ENCODE results near the gene C11orf97. TPM values are rescaled to one million over a fixed set of nuclear protein-coding genes. Genes with fewer than 3 reads are reported as not detected.

The C11orf97 gene
- total and polyA plus RNA-seq, 8 donors: not detected

DNA sequence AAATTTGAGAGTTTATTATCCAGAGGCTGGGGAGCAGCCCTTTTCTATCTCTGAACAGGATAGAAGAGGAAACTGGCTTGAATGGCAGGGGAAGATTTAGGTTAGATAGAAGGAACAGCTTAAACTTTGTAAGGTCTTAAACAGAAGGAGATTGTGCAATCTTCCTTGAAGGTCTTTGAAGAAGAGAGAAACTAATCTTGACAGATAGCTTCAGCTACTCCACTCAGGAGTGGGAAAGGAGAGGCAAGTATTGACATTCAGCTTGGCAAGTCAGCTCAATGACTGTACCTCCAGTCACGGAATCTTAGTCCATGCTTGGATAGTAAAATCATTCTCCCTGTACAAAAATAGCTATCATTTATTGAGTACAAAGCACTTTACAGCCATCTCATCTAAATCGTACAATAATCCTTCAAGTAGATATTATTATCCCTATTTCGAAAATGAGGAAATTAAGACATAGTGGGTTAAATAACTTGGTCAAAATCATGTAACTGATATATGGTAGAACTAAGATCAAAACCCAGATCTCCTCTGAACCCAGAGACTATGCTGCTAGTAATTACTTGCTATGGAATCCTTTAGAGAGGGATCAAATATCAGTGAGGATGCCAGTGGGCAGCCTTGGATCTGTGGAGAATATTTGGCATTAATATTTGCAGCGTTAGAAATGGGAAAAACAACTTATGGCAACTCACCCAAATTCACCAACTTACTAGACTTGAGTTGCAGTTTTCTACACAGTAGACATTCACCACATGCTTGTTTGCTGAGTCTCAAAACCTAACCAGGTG lies 14.6 kb downstream of the C11orf97 start:
- no peak for DNase-seq
- Histone ChIP-seq H3K9me3 (no peaks in the 10 kb centered on the region), H3K4me3 (no peak overlapping the region), H3K27me3 (no peaks in the 10 kb centered on the region), H3K36me3 (no peaks in the 10 kb centered on the region), H3K27ac (no peak overlapping the region), H3K4me1 (peaks cover 0 to 14% (median 8%) of the 10 kb centered on the region in 4 donors)
- TF ChIP-seq POLR2A (IDR thresholded peaks at IDR 0.05) (no peak), POLR2AphosphoS5 (IDR thresholded peaks at IDR 0.05) (no peak)
- TF ChIP-seq, protein P1, sequence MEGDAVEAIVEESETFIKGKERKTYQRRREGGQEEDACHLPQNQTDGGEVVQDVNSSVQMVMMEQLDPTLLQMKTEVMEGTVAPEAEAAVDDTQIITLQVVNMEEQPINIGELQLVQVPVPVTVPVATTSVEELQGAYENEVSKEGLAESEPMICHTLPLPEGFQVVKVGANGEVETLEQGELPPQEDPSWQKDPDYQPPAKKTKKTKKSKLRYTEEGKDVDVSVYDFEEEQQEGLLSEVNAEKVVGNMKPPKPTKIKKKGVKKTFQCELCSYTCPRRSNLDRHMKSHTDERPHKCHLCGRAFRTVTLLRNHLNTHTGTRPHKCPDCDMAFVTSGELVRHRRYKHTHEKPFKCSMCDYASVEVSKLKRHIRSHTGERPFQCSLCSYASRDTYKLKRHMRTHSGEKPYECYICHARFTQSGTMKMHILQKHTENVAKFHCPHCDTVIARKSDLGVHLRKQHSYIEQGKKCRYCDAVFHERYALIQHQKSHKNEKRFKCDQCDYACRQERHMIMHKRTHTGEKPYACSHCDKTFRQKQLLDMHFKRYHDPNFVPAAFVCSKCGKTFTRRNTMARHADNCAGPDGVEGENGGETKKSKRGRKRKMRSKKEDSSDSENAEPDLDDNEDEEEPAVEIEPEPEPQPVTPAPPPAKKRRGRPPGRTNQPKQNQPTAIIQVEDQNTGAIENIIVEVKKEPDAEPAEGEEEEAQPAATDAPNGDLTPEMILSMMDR (IDR thresholded peaks at IDR 0.05): no peak
- intact Hi-C loops (cut with DNase I; ENCODE audit: low total_unique reads): no loop called here
- WGBS, 5 donors: 69 to 78% (median 72%) methylated on average over 4 of the region's 4 CpGs

DNA sequence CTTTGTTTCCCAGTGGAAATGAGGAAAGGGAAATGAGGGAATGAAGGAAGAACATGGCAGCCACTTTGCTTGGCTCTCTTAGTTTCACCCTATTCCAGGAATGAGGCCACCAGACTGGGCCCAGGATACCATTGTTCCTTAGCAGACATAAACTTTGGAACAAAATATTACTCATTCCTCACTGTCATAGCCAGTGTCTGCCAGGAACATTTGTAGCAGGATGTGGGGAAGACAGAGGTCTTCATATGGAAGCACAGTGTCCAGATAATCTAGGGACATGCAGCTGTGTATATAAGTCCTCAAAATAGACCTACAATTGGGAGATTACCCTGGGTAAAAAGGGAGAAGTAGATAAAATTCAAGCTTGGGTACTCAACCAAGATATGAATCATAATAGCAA lies 16.3 kb downstream of the C11orf97 start:
- H3K27ac ChIP-seq: no peak overlapping the region
- no peaks in the 10 kb centered on the region for H3K27me3 ChIP-seq
- DNase-seq: no peak
- peaks cover 0 to 14% (median 8%) of the 10 kb centered on the region in 4 donors for H3K4me1 ChIP-seq
- intact Hi-C loops (cut with DNase I; ENCODE audit: low total_unique reads): no loop called here
- no peak overlapping the region for H3K4me3 ChIP-seq
- no peak for TF ChIP-seq POLR2A (IDR thresholded peaks at IDR 0.05)
- TF ChIP-seq, protein P1 (IDR thresholded peaks at IDR 0.05): no peak
- no peak for TF ChIP-seq POLR2AphosphoS5 (IDR thresholded peaks at IDR 0.05)
- no peak for TF ChIP-seq EP300 (IDR thresholded peaks at IDR 0.05)
- H3K9me3 ChIP-seq: no peaks in the 10 kb centered on the region
- no peaks in the 10 kb centered on the region for H3K36me3 ChIP-seq

DNA sequence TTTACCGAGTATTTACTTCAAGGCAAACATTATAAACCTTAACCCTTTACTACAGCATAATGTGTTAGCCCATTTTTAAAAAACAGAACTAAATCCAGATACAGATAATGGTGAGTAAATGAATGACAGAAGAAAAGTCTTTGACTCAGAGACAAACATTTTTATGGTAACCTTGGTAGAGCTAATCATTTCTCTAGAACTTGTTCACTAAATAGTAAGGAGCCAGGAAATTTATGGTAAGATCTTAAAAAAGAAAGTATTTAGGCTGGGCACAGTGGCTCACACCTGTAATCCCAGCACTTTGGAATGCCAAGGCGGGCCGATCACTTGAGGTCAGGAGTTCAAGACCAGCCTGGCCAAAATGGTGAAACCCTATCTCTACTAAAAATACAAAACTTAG lies 19.9 kb downstream of the C11orf97 start:
- intact Hi-C loops (cut with DNase I; ENCODE audit: low total_unique reads): no loop called here
- no peaks in the 10 kb centered on the region for H3K27me3 ChIP-seq
- no peak overlapping the region for H3K4me3 ChIP-seq
- DNase-seq: no peak
- 85 to 90% (median 89%) methylated on average over 3 of the region's 3 CpGs for WGBS, 5 donors
- no peak overlapping the region for H3K27ac ChIP-seq
- peaks cover 0 to 8% (median 6%) of the 10 kb centered on the region in 4 donors for H3K4me1 ChIP-seq
- no peaks in the 10 kb centered on the region for H3K36me3 ChIP-seq
- H3K9me3 ChIP-seq: no peaks in the 10 kb centered on the region
- TF ChIP-seq POLR2AphosphoS5 (IDR thresholded peaks at IDR 0.05): no peak
- TF ChIP-seq, protein P1 (IDR thresholded peaks at IDR 0.05): no peak
- no peak for TF ChIP-seq POLR2A (IDR thresholded peaks at IDR 0.05)
- no peak for TF ChIP-seq EP300 (IDR thresholded peaks at IDR 0.05)

- H3K36me3 ChIP-seq: no peaks in the 10 kb centered on the region
- WGBS, 5 donors: 85 to 98% (median 88%) methylated on average over 1 of the region's 1 CpG
- H3K9me3 ChIP-seq: no peaks in the 10 kb centered on the region
- TF ChIP-seq POLR2A (IDR thresholded peaks at IDR 0.05): no peak
- no peak for TF ChIP-seq EP300 (IDR thresholded peaks at IDR 0.05)
- TF ChIP-seq, protein P1 (IDR thresholded peaks at IDR 0.05): no peak
- no peak for TF ChIP-seq POLR2AphosphoS5 (IDR thresholded peaks at IDR 0.05)
- H3K27me3 ChIP-seq: no peaks in the 10 kb centered on the region
- no peak for DNase-seq
- peaks cover 0 to 14% (median 8%) of the 10 kb centered on the region in 4 donors for H3K4me1 ChIP-seq
- no peak overlapping the region for H3K4me3 ChIP-seq
- intact Hi-C loops (cut with DNase I; ENCODE audit: low total_unique reads): no loop called here
- H3K27ac ChIP-seq: no peak overlapping the region
Measured at GRCh38 chr11:94533206-94533605, 20.9 kb downstream of the C11orf97 start.

All from stomach (tissue), 9 donors.